Fibroblast of gingiva (primary cell): Measurements from ENCODE around the gene INTS11.

Experiments used
- DNase-seq: peaks from one replicate; pipeline ENCODE4 v3.0.0-alpha.2; 2011; ENCODE audit warnings: low read depth

INTS11 gene

DNA sequence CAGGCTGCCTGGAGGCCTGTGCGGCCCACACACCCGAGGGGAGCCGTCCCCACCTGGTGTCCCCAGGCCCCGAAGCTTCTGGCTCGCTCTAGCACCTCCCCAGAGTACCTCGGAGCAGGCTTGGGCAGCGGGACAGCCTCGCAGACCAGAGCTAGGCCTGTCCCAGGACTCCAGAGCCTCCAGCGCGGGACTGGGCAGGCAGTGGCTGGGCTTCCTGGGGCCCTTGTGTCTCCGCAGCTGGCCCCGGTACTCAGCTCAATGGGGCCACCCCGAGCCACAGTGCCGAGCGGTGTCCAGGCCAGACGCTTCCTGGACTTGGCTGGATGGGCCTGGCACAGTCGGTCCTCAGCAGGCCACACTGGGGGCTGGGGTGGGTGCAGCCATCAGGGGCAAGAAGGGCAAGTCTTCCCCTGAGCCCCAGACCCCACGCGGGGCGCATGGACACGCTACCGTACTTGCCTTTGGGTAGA lies 39.3 kb downstream of the INTS11 start:
- no peak for DNase-seq

DNA sequence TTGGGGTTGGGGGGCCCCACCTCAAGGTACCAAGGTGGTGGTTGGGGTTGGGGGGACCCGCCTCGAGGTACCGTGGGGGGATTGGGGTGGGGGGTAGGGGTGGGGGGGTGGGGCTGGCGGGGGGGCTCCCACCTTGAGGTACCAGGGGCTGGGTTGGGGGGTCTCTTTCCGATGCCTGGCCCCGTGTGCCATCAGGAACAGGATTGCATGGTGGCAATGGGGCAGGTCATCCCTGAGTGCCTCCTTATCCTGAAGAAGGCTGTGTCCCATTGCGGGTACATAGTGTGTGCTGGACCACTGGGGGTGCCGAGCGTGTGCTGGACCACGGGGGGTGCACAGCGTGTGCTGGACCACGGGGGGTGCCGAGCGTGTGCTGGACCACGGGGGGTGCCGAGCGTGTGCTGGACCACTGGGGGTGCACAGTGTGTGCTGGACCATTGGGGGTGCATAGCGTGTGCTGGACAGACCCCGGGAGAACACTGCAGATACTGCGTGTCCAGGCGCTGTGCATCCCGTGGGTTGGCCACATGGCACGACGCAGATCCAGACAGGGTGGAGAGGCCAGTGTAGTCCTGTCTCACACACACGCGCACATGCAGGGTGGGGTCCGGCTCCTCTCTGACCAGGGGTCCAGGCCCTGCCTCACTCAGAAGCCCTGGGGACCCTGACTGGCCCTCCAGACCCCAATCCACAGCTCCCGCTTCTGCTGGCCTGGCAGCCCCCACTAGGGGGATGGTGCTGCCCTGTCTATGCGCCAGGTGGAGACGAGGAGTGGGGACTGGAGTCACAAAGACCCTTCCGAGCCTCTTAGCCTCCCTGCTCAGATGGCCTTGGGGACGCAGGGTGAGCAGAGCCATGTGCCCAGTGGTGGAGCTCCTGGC lies 40.0 kb downstream of the INTS11 start:
- DNase-seq, result no peak

DNA sequence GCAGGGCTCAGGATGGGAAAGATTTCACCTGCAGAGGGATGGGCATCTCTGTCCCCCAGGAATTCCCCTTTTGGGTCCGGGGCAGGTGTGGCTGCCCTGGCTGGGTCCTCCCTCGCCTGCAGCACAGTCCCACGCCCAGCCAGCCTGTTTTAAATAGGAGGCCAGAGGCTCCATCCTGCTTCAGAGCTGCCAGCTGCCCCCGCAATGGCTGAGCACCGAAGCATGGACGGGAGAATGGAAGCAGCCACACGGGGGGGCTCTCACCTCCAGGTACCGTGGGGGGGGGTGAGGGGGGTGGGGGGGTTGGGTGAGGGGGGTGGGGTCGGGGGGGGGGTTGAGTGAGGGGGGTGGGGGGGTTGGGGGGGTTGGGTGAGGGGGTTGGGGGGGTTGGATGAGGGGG lies 40.6 kb downstream of the INTS11 start:
- no peak for DNase-seq

DNA sequence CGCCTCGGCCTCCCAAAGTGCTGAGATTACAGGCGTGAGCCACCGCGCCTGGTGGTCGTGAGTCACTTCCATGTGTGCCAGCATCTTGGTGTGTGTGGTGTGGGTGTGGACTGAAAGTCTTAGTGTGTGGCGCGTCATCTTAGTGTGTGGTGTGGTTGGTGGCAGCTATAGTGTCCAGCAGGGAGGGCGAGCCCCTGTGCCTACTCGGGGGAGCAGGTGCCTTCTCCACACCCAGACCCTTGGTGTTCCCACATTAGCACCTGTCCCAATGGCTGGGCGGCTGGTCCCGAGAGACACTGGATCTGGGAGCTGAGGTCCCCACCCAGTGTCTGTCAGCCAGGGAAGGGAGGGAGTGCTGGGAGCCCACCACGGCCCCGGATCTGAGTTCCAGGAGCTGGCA lies 41.5 kb downstream of the INTS11 start:
- no peak for DNase-seq

DNA sequence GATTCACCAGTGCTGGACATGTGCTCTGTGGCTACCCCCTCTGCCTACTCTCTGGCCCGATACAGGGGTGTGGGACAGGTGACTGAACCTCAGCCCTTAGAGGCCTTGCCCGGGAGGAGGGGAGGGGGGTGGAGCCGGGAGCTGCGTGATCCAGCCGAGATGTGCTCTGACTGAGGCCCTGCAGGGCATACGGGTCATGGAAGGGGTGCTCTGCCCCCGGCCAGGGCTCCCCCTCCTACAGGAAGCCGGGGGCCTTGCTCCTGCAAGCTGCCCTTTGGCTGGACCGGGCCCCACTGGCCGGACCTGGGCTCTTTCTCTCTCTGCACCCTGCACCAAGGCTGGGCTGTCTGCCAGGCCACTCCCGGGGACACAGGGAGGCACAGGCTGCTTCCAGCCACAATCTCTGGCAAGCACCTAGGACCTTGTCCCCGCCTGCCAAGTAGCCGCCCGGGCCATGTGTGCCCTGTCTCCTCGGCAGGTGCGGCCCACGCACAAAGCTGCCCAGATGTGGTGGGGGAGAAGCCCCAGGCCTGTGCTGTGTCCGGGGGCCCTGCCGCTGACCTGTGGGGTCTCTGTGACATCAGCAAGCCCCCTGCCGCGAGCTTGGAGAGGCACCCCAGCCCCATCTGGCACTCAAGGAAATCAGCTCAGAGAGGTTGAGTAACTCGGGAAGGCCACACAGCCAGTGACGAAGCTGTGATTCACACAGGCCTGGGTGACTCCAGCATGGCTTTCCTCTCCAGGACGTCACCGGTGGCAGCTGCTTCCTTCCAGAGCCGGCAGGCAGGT lies 42.7 kb downstream of the INTS11 start:
- DNase-seq, result no peak

DNA sequence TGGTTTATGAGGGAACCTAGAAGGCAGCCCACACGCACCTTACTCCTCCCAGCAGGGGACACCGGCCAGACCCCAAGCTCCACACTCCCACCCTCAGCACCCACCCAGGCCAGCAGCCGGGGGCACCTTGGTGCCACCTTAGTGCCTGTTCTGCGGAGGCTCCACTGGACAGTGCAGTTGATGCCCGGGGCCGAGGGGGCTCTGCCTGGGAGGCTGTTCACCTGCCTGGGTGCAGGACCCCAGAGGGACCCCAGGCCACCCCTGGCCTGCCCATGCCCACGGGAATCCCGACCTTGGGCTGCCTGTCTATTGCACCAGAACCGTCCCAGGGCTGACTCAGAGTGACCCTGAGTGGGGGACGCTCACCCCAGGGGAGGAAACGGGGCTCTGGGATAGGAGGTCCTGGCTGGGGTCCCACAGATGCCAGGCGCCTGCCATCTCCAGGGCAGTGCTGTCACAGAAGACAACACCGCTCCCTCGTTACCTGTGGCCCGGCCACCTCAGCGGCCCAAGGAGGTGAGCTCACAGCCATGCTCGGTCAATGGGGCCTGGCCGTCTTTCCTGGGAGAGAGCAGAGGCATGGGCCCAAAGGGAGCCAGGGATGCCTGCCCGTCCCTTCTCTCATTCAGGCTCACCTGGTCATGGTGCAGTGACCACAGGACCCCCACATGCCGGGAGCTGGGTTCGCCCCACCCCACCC lies 43.5 kb downstream of the INTS11 start:
- DNase-seq, result no peak

DNA sequence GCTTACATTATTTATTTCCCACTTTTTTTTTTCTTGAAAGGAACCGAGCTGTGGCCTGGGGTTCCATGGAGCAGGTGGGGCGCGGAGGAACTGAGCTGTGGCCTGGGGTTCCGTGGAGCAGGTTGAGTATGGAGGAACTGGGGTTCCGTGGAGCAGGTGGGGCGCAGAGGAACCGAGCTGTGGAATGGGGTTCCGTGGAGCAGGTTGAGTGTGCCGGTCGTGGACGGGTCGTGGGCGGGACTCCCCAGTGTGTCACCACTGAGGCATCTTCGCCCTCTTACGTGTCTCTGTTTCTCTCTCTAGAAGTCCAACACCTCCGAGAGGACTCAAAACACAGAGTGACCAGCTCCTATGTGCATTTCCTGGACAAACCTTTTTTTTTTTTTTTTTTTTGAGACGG lies 45.4 kb downstream of the INTS11 start:
- DNase-seq, result no peak

DNA sequence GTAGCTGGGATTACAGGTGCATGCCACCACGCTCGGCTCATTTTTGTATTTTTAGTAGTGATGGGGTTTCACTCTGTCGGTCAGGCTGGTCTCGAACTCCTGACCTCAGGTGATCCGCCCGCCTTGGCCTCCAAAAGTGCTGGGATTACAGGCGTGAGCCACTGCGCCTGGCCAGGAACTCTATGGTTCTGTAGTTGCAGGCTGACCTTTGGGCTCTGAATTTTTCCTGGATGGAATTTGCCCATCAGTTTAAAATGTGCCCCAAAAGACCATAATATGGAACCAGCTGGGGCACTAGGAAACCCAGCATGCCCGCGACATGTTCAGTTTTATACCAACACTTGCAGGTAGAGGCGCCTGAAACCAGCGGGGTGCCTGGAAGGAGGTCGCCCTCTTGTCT lies 45.8 kb downstream of the INTS11 start:
- no peak for DNase-seq

DNA sequence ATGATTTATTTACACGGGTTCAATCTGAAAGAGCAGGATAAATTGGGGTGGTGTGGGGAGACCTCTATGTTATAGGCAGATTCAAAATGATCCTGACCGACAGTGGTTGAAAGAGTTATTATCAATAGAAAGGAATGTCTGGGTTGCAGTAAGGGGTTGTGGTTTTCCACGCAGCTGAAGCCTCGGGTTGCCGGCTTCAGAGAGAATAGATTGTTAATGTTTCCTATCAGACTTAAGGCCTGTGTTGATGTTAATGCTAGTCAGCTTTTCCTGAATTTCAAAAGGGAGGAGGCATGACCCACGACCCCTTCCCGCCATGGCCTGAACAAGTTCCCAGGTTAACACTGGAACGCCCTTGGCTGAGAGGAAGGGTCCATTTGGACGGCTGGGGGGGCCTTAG lies 48.6 kb downstream of the INTS11 start:
- DNase-seq, result no peak

DNA sequence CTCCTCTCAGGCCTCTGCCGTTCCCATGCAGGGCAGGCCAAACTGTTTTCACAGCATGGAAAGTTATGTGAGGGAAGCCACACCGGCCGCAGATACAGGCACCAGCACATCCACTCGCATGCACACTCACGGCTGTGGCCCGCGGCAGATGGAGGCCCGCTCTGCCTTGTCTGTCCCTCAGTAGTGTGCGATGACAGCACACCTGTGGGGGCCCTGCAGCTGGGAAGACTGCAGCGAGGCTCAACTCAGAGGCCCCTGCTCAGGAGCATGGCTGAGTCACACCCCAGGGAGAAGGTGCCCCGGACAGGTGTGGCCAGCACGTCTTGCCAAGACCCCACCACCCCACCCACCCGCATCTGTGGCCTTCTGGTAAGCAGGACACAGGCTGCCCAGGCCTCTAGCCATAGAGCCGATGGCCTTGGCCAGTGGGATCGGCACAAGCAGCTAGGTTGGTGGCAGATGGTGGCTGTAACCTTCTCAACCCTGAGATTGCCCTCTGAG lies 49.5 kb downstream of the INTS11 start:
- DNase-seq, result no peak

DNA sequence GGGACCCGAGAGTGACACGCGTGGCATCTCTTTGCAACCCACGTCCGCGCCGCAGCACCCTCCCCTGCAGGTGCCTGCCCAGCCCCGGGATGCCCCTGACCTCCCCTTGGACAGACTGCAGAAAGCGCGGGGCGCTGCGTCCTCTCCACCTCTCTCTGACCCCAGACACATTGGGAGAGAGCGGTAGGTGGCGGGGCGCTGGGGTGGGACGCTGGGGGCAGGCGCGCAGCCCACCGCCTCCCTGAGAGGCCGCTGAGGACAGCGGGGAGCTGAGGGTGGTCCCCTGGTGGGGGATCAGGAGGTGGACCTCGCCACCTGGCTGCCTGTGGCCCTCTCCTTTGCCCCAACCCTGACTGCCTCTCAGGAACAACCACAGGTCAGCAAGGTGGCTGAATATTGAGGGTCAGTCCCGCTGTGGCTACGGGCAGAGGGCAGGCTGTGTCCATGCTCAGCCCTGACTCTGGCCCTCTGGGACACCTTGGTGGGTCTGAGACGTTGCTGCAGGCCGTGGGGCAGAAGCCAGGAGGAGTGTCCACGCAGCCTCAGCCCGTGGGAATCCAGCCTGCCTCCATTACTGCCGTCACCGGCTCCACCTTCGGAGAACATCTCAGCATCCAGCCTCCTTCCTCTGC lies 50.0 kb downstream of the INTS11 start:
- DNase-seq, result no peak

DNA sequence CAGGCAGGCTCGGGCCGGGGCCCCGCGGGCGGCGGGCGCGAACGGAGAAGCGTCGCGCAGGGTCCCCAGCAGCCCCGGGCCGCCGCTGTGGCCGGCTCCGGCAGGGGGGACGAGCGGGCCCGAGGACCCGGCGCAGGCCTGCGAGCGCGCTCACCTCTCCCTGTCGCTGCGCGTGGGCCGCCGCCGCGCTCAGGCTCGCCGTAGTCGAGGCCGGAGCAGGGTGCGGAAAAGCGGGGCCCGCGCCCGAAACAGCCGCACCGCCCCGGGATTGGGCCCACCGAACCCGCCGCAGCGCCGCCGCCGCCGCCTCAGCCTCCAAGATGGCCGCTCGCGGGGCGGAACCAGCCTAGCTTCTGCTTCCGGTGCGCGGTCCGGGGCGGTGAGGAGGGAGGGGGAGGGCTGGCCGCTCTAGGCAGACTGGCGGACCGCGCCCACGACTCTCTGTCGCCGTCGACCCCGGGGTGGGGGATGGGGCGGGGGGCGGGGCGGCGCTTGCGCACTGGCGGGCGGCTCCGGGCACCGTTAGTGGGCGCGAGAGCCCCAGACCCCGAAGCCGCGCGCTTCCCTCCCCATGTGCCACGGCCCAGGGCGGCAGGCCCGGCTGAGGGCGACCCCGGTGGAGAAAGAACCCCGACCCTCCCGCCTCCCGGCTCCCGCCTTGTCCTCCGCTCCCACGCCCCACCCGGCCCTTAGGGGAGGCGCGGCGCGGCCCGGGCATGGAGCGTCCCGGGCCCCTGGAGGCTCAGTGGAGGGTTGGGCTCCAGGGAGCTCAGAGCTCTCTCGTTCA lies 50.8 kb downstream of the INTS11 start, which contains the start of gene UBE2J2:
Gene UBE2J2, minus strand, starts transcription at position 343 of the 787 bp plus-strand sequence. CDS start 5,862 bp downstream, outside the sequence.
- DNase-seq, result peak; percentile 94

DNA sequence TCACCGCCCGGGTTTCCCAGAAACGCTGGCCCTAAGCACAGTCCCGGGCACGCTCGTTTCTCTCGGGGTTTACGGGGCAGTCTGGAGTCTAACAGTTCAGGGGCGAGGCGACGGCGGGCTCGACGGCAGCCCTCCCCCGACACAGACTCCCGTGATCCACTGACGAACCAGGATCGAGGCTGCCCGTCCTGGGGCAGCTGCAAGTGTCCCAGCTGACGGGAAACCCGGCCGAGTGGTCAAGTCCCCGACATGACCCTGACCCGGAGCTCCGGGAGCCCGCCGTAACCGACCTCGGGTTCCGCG lies 51.3 kb downstream of the INTS11 start:
- no peak for DNase-seq

DNA sequence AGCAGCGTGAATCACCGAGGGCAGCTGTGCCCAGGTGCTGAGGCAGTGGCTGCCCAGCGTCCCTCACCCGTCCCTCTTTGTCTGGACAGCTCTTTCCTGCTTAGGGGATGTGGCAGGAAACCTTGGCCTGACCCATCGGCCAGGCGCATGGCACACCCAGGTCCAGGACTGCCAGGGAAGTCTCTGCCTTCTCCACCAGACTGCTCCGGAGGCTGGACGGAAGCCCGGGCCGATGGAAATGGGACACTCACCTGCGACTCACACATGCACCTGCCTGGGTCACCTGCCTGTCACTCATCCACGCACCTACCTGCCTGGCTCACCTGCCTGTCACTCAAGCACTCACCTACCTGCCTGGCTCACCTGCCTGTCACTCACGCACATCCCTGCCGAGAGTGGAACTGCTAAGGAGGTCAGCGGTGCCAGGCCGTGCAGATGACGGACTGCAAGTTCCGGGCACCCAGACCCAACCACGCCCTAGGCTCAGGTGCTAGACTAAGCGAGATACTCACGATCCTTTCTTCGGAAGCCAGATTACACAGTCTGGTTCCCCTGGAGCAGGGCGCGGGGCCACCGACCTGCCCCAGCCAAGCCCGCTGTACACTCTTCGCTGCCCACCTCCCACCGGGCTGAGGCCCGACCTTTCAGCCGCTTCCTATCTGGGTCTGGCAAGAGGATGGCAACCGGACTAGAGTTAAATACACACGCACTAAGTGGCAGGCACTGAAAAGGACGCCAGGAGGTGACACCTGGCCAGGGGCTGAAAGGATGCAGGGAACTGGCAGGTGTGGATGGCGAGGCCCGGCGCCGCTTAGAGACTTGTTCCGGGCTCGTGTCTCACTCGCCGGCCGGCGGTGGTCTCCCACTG lies 51.9 kb downstream of the INTS11 start:
- no peak for DNase-seq

DNA sequence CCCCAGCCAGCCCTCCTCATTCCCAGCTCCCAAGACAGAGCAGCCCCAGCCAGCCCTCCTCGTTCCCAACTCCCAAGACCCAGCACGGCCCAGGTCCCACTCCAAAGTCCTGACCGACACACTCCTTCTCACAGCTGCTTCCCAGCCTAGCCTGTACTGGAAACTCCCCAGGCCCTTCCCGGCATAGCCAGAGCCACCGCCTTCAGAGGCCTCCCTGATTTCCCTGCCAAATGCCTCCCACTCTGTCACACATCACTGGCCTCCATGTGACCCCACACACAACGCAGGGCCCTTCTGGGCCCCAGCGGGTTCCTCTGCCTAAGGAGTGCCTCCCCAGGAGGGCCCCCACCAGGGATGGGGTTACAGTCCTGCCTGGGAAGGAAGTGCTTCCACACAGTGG lies 53.6 kb downstream of the INTS11 start:
- DNase-seq, result no peak

DNA sequence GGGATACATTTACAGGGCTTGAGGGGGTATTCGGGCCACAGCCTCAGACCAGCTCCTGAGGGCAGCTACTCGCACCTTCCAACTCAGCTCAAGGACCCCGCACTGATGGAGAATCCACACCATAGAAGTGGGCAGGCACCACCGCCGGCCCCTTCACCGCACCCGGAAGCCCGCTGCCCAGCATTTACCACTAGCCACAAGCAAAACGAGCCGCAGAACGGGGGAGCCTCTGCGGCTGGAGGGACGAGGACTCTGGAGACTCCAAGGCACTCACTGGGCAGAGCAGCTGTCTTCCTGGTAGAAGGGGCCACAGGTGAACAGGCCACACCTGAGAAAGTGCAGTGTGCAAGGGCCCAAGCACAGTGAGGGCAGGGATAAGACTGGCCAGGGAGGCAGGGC lies 56.2 kb downstream of the INTS11 start:
- no peak for DNase-seq

DNA sequence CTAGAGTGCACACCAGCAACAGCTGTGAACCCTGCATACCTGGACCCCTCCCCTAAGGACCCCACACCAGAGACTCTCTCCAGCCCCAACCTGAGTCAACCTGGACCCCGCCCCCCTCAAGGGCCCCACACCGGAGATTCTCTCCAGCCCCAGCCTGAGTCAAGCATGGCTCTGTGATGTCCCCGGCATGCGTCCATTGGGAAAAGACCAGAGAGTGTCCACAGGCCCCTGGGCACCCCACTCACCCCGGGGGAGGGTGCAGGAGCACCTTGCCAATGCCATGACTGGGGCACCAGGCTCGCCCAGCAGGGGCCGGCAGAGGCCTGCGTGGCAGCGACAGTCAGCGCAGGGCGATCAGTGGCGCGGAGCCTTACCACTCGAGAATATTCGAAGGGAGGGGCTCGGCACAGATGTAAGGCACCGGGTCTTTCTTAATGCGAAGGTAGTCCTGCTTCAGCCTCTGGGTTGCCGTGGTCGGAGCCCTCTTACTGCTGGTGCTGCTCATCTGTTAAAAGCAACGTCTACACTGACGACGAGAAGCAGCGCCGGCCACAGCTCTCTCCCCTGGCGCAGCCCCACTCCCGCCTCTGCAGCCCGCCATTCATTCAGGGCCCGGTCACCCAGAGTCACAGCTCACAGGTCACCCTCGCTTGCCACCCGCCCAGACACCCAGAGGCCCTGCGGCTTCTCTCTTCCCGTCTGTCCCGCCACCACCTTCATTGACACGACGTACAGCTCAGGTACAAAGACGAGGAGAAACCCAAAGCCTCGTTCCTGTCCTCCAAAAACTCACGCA lies 56.8 kb downstream of the INTS11 start:
- no peak for DNase-seq

DNA sequence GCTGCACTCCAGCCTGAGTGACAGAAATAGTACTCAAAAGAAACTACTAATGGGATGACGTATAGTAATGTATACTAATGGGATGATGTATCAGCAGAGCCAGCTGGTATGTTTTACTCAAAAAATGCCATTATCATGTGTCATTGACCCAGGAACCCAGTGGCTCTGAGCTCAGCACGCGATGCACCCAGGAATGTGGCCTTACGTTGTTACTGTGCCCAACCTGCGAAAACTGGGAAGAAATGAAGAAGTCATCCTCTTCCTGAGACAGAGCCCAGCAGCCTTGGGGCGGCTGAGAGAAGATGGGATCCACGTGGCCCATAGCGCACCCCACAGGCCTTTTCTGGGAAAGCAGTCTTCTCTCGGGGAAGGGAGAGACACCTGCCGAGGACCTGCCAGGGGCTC lies 59.6 kb downstream of the INTS11 start:
- DNase-seq, result peak; percentile 97

DNA sequence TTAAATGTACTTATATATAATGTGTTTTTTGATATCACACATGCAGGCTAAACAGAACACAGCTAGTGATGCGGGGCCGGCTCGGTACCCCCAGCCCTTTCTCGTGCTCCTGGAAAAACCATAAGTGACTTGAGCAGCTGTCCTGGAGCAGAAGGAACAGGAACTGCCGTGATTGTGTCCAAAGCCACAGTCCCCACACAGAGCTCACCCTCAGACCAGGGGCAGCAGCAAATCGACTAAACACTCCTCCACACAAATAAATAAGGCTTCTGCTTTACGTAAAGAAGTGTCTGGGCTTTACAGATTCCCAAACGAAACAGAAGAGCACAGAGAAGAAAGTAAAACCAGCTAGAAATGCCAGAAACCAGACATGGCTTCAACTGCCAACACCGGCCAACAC lies 60.4 kb downstream of the INTS11 start:
- no peak for DNase-seq
